MCF 10A (cell line): ENCODE data around the gene NYAP2. TPM values are rescaled to one million over a fixed set of nuclear protein-coding genes. Genes with fewer than 3 reads are reported as not detected.

Experiments used
- BruUV-seq: library from RNA; stranded (reverse); fragments of 400-500 nt; replicated peaks from 2 replicates; lab custom pipeline; 2021; lab: Mats Ljungman, UMichigan
- CTCF ChIA-PET: fragments of 300-600 bp; sonication (Branson Sonifier 250); formaldehyde crosslinking; extraction: SDS; loops from one replicate; lab custom pipeline; 2021; ENCODE audit warnings: antibody characterized with exemption, inconsistent platforms; lab: Yijun Ruan, JAX
- POLR2A ChIA-PET: fragments of 300-600, 350-650 bp; sonication (Branson Sonifier 250); formaldehyde crosslinking; extraction: SDS; loops from one replicate; lab custom pipeline; 2020; ENCODE audit warnings: antibody characterized with exemption, inconsistent platforms; lab: Yijun Ruan, JAX
- DNase-seq: peaks from one replicate; pipeline ENCODE4 v3.0.0-alpha.2; 2018; ENCODE audit not compliant: unreplicated experiment
- H3K27ac Mint-ChIP-seq: one replicate; pipeline ENCODE4 v1.8.0; 2022; ENCODE audit warnings: mild to moderate bottlenecking, low read depth, mixed read lengths; ENCODE audit not compliant: unreplicated experiment
- H3K27me3 Mint-ChIP-seq: one replicate; pipeline ENCODE4 v1.8.0; 2022; ENCODE audit warnings: mixed read lengths; ENCODE audit not compliant: insufficient read depth, unreplicated experiment
- H3K36me3 Mint-ChIP-seq: one replicate; pipeline ENCODE4 v1.8.0; 2022; ENCODE audit warnings: mild to moderate bottlenecking, moderate library complexity, mixed read lengths; ENCODE audit not compliant: insufficient read depth, unreplicated experiment
- H3K4me1 Mint-ChIP-seq: one replicate; pipeline ENCODE4 v1.8.0; 2022; ENCODE audit warnings: mixed read lengths; ENCODE audit not compliant: insufficient read depth, unreplicated experiment
- H3K4me3 Mint-ChIP-seq: one replicate; pipeline ENCODE4 v1.8.0; 2022; ENCODE audit warnings: mild to moderate bottlenecking, moderate library complexity, mixed read lengths; ENCODE audit not compliant: unreplicated experiment
- H3K9me3 Mint-ChIP-seq: one replicate; pipeline ENCODE4 v1.8.0; 2022; ENCODE audit warnings: mixed read lengths; ENCODE audit not compliant: unreplicated experiment
- intact Hi-C: fragments of 100-400 bp; cut with micrococcal nuclease; formaldehyde crosslinking; loops from 2 replicates; pipeline ENCODE4 v1.14.1; 2022
- total RNA-seq: library from RNA; stranded (reverse); gene quantifications from 2 replicates; pipeline ENCODE4 v1.2.3, GENCODE V29; 2022
- TF ChIP-seq, protein P1 (sequence below): fragments of 200-600 bp; IDR thresholded peaks from one replicate; pipeline ENCODE4 v1.8.0; 2022; ENCODE audit warnings: antibody characterized with exemption, mild to moderate bottlenecking; ENCODE audit not compliant: unreplicated experiment

Gene NYAP2
- total RNA-seq, 1 experiment from 2014 or later, result not detected

DNA sequence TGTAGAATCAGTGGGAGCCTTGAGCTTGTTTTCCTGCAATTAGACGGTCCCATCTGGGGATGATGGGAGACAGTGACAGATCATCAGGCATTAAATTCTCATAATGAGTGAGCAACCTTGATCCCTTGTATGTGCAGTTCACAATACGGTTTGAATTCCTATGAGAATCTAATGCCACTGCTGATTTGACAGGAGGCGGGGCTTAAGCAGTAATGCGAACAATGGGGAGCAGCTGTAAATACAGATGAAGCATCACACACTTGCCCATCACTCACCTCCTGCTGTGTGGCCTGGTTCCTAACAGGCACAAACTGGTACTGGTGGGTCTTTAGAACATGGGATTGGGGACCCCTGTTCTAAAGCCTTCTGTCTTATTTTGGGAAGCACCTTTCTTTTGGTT lies 17.9 kb upstream of the NYAP2 start:
- H3K27ac Mint-ChIP-seq, result no peak overlapping the region
- BruUV-seq, result no TSS peak
- H3K27me3 Mint-ChIP-seq, result peaks cover 53% of the 10 kb centered on the region
- TF ChIP-seq, protein P1, sequence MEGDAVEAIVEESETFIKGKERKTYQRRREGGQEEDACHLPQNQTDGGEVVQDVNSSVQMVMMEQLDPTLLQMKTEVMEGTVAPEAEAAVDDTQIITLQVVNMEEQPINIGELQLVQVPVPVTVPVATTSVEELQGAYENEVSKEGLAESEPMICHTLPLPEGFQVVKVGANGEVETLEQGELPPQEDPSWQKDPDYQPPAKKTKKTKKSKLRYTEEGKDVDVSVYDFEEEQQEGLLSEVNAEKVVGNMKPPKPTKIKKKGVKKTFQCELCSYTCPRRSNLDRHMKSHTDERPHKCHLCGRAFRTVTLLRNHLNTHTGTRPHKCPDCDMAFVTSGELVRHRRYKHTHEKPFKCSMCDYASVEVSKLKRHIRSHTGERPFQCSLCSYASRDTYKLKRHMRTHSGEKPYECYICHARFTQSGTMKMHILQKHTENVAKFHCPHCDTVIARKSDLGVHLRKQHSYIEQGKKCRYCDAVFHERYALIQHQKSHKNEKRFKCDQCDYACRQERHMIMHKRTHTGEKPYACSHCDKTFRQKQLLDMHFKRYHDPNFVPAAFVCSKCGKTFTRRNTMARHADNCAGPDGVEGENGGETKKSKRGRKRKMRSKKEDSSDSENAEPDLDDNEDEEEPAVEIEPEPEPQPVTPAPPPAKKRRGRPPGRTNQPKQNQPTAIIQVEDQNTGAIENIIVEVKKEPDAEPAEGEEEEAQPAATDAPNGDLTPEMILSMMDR, result no peak
- H3K36me3 Mint-ChIP-seq, result no peaks in the 10 kb centered on the region
- H3K4me1 Mint-ChIP-seq, result no peaks in the 10 kb centered on the region
- no peaks in the 10 kb centered on the region for H3K9me3 Mint-ChIP-seq
- intact Hi-C loops, result no loop called here
- ChIA-PET POLR2A (no interaction called here), CTCF (no interaction called here)
- no peak for DNase-seq
- H3K4me3 Mint-ChIP-seq, result no peak overlapping the region

DNA sequence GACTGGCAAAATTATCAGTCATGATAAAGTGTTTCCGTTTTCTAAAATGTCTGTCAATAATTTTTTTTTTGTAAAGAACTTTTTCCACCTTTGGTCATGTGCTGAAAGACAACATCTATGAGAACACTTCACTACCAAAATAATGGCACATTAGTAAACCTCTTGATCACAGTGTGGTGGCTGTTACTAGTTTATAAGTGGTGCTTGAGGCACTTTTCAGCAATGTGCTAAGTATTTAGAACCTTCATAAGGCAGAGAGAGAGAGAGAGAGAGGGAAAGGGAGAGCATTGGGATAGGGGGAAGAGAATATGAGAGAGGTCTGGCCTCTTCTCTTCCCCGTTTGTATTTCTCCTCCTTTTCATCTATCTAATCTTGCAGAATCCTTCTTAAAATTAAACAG lies 1.1 kb upstream of the NYAP2 start:
- BruUV-seq, result no TSS peak
- Mint-ChIP-seq H3K36me3 (no peaks in the 10 kb centered on the region), H3K4me3 (no peak overlapping the region), H3K27ac (no peak overlapping the region), H3K9me3 (no peaks in the 10 kb centered on the region), H3K27me3 (peaks cover 55% of the 10 kb centered on the region), H3K4me1 (no peaks in the 10 kb centered on the region)
- DNase-seq, result no peak
- CTCF ChIA-PET, result interaction anchor here (0.6 kb wide), 1 partner anchor 1722 kb away, joined by 3 read pairs; no protein-coding TSS in a partner anchor
- TF ChIP-seq, protein P1, result no peak
- intact Hi-C loops, result no loop called here
- POLR2A ChIA-PET, result interaction anchor here (0.7 kb wide), 1 partner anchor 11 kb away, joined by 3 read pairs; no protein-coding TSS in a partner anchor

DNA sequence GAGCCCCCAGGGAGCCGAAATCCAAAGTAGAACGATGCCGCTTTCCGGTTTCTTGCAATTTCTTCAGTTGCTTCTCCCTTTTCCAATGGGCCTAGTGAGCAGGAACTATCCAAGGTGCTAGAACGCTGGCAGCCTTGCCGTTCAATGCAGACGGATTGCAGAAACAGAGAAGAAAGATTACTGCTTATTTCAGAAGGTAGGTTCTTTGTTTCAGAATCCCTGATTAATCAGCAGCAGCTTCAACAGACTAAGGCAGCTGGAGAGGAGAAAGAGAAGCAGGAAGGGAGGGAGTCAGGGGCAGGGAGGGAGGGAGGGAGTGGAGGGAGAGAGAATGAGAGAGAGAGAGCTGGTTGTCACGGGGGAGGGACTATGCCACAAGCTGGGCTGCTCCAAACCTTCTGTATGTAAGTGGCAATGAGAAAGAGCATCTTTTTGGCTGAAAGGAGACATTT lies 576 bp downstream of the NYAP2 start:
- no peaks in the 10 kb centered on the region for H3K36me3 Mint-ChIP-seq
- no peak overlapping the region for H3K4me3 Mint-ChIP-seq
- ChIA-PET CTCF (interaction anchor here (1.0 kb wide), 1 partner anchor 10 kb away, joined by 3 read pairs; no protein-coding TSS in a partner anchor), POLR2A (no interaction called here)
- H3K27ac Mint-ChIP-seq, result no peak overlapping the region
- no peaks in the 10 kb centered on the region for H3K9me3 Mint-ChIP-seq
- TF ChIP-seq, protein P1, result no peak
- DNase-seq, result peak; percentile 56
- intact Hi-C loops, result no loop called here
- no peaks in the 10 kb centered on the region for H3K4me1 Mint-ChIP-seq
- H3K27me3 Mint-ChIP-seq, result peaks cover 57% of the 10 kb centered on the region
- BruUV-seq, result no TSS peak

DNA sequence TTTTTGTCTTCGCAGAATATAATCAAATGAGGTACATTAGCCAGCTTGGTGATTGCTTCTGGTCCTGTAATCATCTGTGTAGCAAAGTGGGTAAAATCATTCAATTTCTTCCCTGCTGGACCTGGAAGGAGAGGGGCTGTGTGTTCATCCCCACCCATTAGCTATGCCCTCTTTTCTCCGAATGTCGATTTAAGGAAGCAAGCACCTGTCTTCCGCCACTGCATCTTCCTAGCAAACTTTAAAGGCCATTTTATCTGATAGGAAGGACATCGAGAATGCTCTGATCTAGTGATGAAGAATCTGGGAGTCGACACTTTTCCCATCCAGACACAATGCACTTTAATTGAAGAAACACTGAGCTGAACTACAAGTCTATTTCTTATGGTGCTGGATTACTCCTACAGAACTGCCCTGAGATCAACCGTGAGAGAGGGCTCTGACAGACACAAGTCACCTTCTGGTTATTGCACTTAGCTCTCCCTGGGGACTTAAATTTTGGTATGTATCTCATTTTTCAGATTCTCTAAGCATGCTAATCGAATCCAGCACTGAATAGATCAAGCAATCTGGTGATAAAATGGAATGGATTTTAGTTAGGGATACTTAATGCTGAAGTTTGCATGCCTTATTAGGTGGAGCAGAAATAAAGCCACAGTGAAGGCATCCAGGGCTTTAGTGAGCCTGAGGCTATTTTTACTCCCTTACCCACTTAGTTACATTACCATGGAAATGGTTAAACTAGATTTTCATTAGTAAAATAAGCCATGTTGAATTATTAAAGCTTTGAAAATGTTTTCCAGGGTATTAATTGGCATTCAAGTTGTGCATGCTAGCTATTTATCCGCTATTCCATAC lies 1.3 kb downstream of the NYAP2 start:
- no TSS peak for BruUV-seq
- intact Hi-C loops, result no loop called here
- Mint-ChIP-seq H3K27ac (no peak overlapping the region), H3K9me3 (no peaks in the 10 kb centered on the region), H3K36me3 (no peaks in the 10 kb centered on the region), H3K4me1 (no peaks in the 10 kb centered on the region), H3K4me3 (no peak overlapping the region), H3K27me3 (peaks cover 61% of the 10 kb centered on the region)
- DNase-seq, result no peak
- POLR2A ChIA-PET, result no interaction called here
- TF ChIP-seq, protein P1, result no peak
- CTCF ChIA-PET, result interaction anchor here (1.0 kb wide), 1 partner anchor 11 kb away, joined by 3 read pairs; no protein-coding TSS in a partner anchor
